HG03175 (cell line): Measurements from ENCODE around the gene PSENEN.
A peak's percentile ranks its signal among the peaks of the same experiment; 100 is the strongest.

Experiments
- ATAC-seq: cut with Tn5 transposase; IDR thresholded peaks from one replicate; pipeline ENCODE4 v1.9.1; 2021; ENCODE audit warnings: mild to moderate bottlenecking, moderate library complexity; ENCODE audit not compliant: unreplicated experiment

PSENEN gene

GRCh38 chr19:35745328-35746086, at the start of gene PSENEN, which contains the start of gene U2AF1L4:
Gene PSENEN, plus strand, starts transcription at chr19:35745651. Its CDS starts 280 bp downstream, at chr19:35745931.
Gene U2AF1L4, minus strand, starts transcription at chr19:35745418. Its CDS starts 27 bp downstream, at chr19:35745391.
- ATAC-seq: peak; percentile 46

GRCh38 chr19:35695895-35696422, 49.5 kb upstream of the PSENEN start:
- no peak for ATAC-seq

GRCh38 chr19:35696835-35697234, 48.6 kb upstream of the PSENEN start:
- no peak for ATAC-seq

GRCh38 chr19:35702223-35703012, 43.0 kb upstream of the PSENEN start:
- ATAC-seq: peak; percentile 98

GRCh38 chr19:35703343-35703742, 42.1 kb upstream of the PSENEN start:
- ATAC-seq: no peak

- no peak for ATAC-seq
Observed at GRCh38 chr19:35704218-35704617, 41.2 kb upstream of the PSENEN start, which contains the start of gene ZBTB32. Gene ZBTB32, plus strand, starts transcription at chr19:35704558. Its CDS starts 10,069 bp downstream, at chr19:35714627.

GRCh38 chr19:35708391-35708790, 37.1 kb upstream of the PSENEN start:
- no peak for ATAC-seq

GRCh38 chr19:35710784-35711723, 34.4 kb upstream of the PSENEN start:
- peak; percentile 37 for ATAC-seq

- ATAC-seq: no peak
Observed at GRCh38 chr19:35712567-35713505, 32.6 kb upstream of the PSENEN start.

- no peak for ATAC-seq
Observed at GRCh38 chr19:35713506-35713850, 32.0 kb upstream of the PSENEN start.

- no peak for ATAC-seq
Observed at GRCh38 chr19:35713904-35714495, 31.5 kb upstream of the PSENEN start.

GRCh38 chr19:35714601-35715354, 30.7 kb upstream of the PSENEN start:
- no peak for ATAC-seq

- no peak for ATAC-seq
Observed at GRCh38 chr19:35715355-35715809, 30.1 kb upstream of the PSENEN start.

- no peak for ATAC-seq
Observed at GRCh38 chr19:35715981-35716800, 29.3 kb upstream of the PSENEN start.

- peak; percentile 57 for ATAC-seq
Observed at GRCh38 chr19:35716801-35717664, 28.4 kb upstream of the PSENEN start.

GRCh38 chr19:35717665-35718344, 27.6 kb upstream of the PSENEN start, which contains the start of gene KMT2B:
Gene KMT2B, plus strand, starts transcription at chr19:35718003. Its CDS starts 16 bp downstream, at chr19:35718019.
- peak; percentile 47 for ATAC-seq
